IPS-11a (cell line): ENCODE data around the gene TAF6L.
A peak's percentile ranks its signal among the peaks of the same experiment; 100 is the strongest.
"Not testable (repeated sequence)": the region's sequence is repeated elsewhere in the genome, so short reads cannot be mapped to it uniquely, and the experiment has no call there.

Source experiments
- H3K4me3 ChIP-seq: one replicate; pipeline ENCODE4 v1.5.1; 2013; ENCODE audit warnings: low read depth, low read length, control low read depth

The TAF6L gene

DNA sequence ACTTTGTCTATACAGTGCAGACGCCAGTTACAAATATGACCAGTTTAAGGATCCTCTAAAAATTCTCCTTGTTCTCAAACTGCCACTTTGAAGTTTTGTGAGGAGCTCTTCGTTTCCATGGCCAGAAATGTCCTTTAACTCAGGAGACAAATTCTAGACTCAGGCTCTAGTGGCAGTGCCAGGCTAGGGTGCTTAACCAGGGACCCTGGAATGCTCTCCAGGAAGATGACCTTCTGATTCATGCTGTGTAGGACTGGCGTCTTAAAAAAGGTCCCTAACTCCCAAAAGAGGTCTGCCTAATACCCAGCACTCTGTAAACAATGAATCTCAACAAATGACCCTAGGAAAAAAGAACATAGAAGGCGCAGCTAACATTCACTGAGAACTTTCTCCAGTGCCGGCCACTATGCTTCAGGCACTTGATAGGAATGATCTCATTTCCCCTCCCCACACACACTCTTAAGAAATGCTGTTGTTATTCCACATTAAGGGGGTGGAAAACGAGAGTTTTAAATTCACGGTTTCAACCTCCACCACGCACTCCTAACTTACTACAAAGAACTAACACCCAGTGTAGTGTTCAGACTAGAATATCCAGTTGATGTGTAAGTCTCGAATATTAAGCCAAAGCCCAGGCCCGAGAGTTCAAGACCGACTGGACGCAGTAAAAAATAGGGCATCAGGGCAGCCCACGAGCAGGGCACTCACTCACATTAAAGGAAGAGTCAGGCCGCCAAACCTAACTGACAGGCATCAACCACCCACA is 33.3 kb downstream of the TAF6L start:
- peak overlapping the region; percentile 69 for H3K4me3 ChIP-seq

DNA sequence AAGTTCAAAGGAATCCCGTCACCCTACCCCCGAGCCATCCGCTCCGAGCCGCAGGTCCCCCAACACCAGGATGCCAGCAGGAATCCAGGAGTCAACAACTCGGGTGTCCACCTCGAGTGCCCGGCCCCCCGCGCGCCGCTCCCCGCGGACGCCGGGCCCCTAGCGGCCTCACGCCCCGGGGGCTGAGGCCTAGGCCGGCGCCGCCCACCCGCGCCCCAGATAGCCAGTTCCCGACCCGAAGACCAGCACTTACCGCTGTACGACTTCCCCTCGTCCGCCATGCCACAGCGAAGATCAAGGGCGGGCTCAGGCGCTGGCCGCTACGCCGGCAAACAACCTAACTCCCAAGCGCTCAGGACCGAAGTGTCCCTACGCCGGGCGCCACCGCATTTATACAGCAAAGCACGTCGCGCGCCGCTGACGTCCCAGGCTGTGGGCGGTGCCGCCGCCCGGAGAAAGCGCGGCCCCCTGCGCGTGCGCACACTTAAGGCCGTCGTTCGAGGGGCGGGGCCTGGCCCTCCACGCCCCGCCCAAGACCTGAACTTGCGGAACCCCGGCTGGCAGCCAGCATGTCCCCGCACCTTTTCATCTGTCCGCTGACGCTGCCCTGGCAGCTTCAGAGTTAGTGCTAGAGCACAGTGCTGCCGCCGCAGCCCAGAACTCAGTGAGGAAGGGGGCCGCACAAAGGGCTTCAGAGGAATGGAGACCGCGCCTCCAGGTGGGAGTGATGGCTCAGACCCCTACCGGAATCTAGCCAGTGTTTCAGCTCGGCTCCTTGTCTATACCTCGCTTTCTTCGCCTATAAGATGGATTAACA is 34.1 kb downstream of the TAF6L start, which contains the start of gene NXF1:
TSS of gene NXF1 (minus strand) at position 365 of the 817 bp plus-strand sequence. CDS start at position 281, 84 bp downstream.
- peak within 1 kb of the TSS; percentile 69 for H3K4me3 ChIP-seq

DNA sequence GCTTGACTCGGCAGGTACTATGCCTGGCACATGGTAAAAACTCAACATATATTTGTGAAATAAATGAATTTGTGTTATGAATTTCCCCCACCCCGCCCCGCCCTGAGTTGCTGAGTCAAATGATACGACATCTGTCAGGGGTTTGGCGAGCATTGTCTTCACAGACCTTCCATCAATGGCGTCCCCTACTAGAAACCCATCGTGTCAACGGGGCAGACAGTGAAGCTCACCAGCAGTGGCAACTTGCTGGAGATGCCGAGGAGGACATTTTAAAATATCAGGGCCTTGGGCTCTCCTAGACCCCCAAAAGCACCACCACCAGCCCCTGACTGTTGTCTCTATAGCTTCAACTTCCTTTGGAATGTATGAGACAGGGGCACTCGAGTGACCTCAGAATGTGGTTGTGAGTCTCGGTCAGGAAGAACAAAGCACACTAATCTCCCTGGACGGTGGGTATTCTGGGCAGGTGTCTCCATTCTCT is 34.8 kb downstream of the TAF6L start:
- H3K4me3 ChIP-seq = peak overlapping the region; percentile 69

DNA sequence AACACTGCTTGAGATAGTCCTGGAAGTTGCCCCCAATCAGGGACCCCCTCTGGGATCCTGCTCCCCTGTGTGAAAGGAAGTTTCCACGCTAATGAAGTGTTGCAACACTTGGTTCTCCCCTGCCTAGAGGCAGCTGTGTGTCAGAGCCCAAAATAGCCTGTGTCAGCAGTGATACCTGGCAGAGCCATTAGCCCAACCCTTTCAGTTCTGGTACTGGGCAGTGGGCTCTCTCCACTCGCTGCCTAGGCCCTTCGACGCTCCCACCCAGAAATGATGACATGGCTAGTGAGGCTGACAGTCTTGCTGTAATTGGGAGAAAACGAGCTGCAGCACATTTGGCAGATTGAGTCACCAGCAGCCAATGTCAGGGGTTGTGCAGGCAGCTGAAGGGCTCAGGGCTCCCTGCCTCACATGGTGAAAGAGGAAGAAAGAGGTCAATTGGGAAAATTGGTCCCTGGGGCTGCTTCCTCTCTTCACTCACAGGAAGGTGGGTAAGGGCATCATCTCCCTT is 35.5 kb downstream of the TAF6L start:
- no peak overlapping the region for H3K4me3 ChIP-seq

DNA sequence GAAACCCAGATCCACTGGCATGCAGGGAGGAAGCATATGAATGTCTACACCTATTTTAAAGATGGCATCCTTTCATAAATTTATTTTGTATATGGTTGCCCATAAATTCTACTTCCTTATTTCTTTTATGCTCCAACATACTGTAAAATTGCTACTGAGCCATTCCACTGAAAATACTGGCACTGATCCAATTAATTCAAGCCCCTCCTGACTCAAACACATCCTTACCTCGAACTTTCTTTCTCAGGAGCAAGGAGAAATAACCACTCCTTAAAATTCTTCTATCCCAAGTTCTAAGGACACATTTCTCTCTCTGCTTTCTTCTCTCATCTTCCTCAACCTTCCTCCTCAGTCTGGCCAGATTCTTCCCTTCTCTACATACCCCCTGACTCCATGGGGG is 39.6 kb downstream of the TAF6L start:
- no peak overlapping the region for H3K4me3 ChIP-seq

DNA sequence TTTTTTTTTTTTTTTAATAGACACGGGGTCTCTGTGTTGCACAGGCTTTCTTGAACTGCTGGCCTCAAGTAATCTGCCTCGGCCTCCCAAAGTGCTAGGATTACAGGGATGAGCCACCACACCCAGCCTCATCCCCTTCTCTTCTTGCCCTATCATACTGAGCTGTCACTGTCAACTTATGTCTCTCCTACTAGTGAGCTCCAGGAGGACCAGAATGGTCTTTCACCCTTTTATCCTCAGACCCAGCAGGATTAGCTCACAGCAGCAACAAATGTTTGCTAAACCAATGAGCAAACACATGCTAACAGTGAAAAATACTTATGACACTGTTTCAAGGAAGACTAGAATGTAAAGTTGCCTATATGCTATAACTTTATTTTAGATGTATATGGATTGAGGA is 40.5 kb downstream of the TAF6L start:
- H3K4me3 ChIP-seq = no peak overlapping the region

DNA sequence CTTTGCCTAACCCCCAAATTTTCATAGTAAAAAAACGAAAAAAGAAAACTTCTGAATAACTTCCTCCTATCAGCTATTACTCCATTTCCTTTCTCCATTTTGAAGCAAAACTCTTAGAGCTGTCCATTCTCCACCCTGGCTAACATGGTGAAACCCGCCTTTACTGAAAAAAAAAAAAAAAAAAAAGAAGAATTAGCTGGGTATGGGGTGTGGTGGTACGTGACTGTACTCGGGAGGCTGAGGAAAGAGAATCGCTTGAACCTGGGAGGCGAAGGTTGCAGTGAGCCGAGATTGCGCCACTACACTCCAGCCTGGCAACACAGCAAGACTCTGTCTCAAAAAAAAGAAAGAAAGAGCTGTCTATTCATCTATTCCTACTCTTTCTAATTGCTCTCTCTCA is 45.4 kb downstream of the TAF6L start:
- no peak overlapping the region for H3K4me3 ChIP-seq

DNA sequence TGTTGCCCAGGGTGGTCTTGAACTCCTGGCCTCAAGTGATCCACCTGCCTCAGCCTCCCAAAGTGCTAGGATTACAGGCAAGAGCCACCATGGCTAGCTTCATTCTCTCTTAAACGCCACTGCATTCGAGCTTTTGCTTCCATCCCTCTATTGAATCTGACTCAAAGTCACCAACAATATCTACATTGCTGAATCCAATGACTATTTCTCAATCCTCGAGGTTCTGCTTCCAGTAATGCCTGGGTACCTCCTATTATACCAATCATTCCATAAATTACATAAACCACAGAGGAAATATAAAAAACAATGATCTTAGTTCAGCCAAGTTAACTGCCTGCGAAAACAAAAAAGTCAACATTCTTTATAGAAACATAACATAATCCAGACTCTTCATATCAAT is 45.9 kb downstream of the TAF6L start:
- H3K4me3 ChIP-seq = no peak overlapping the region

DNA sequence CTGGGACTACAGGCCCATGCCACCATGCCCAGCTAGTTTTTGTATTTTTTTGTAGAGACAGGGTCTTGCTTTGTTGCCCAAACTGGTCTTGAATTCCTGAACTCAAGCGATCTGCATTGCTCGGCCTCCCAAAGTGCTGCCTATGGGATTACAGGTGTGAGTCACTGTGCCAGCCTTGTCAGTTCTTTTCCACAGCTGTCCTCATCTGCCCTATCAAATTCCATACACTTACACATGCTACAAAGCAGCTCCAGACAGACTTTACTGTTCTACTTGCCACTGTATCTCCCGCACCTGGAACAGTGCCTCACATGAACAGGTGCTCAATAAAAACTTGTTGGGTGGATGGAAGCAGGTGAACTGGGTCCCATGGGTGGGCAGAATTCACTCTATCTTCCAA is 52.5 kb downstream of the TAF6L start:
- H3K4me3 ChIP-seq = no peak overlapping the region

DNA sequence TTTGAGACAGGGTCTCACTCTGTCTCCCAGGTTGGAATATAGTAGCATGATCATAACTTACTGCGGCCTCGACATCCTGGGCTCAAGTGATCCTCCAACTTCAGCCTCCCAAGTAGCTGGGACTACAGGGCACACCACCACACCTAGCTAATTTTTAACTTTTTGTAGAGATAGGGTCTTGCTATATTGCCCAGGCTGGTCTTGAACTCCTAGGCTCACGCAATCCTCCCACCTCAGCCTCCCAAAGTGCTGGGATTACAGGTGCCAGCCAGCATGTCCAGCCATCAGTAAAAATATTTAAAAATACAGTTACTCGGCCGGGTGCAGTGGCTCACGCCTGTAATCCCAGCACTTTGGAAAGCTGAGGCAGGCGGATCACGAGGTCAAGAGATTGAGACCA is 56.9 kb downstream of the TAF6L start:
- H3K4me3 ChIP-seq = not testable (repeated sequence)

DNA sequence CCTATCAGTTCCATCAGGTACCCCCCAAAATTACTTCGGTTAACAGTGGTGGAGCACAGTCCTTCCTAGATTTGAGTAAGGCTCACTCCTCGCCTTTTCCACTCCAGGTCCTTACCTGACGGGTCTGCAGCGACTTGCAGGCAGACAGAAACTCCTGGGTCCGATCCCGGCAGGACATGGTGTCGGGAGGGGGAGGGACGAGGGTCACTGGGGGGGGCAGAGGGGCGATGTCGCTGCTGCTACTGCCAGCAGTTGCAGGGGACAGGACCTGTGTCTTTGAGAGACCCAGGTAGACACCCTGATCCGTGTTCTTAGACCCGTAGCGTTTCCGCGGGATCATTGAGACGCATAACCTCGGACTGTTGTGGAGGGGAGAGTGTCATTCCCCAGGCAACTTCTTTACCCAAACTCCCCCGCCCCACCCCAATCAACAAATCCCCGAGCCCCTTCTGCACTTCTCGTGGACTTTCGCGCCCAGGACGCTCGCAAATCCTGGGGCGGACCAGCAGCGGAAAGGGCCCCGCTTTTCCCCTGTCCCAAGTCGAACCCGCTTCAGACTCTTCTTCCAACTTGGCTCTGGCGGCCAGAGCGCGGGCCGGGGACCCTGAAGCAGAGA is 59.8 kb downstream of the TAF6L start:
- peak overlapping the region; percentile 77 for H3K4me3 ChIP-seq

DNA sequence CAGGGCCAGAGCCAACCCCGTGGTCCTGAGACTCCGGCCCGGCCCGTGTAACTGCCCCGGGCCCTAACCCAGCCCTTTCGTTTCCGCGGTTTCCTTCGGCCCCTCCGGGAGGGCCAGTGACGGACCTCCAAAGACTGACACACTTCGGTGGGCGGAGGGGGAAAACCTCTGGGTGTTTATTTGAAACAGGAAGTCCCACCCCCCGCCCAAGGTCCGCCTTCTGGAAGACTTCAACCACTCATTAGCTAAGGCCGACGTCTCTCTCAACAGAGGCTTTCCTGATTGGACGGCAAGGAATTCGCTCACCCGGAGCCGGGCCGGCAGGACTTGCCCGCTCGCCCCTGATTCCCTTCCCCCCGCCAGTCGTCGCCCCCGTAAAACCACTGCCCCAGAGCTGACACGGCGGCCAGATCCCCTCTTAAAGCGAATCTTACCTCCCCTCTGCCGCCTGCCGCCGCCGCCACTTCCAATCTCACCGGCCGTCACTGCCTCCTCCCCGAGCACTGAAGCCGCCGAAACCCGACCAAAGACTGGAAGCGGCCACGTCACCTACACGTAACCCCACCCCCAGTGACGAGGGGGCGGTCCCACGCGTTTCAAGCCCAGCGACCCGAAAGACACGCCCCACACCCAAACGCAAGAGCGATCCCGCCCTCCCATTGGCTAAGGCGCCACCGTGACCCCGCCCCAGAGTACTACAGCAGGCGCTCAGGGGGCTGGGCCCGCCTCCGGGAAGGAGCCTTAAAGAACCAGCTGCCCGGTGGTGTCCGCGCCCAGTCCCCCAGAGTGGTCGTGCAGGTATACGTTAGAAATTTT is 60.5 kb downstream of the TAF6L start, which contains the start of gene STX5:
TSS of gene STX5 (minus strand) at position 532 of the 816 bp plus-strand sequence. CDS start 808 bp downstream, outside the sequence.
- peak within 1 kb of the TSS; percentile 77 for H3K4me3 ChIP-seq

DNA sequence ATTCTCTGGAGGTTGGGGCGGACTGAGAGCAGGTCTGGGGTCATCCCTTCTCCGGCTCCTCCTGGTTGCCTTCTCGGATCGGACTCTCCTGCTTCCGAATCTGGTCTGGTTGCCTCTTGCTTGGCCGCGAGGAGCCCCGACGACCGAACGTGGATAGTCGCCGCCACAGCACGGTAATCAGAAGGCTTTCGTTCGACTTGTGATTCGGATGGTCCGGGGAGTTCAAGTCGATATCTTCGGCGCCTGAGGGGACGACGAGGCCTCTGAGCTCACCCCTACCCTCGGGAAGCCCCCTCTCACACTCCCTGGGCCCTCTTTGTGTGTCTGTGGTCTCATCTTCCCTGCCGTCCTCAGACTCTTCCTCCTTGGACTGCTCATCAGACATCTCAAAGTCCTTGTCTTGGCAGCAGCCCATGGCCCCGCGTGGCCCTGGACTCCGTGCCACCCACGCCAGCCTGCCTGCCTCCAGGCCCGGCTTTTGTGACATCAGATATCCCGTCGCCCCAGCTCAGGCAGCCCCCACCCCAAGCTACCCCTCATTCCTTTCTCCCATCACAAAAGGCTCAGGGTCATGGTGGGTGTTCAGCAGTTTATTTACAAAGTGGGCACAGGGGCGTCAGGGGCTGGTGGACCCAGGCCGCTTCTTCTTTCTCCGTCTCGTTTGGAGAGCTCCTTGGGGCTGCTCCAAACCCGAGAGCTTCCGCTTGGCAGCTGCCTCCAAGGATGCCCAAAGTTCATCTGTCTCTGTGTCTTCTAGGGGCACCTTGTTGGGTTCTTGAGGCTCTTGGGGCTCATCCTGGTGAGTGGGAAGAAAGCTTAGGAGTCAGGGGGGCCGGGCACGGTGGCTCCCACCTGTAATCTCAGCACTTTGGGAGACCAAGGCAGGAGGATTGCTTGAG is 61.4 kb downstream of the TAF6L start, which contains the start of gene TEX54:
TSS of gene TEX54 (minus strand) at position 506 of the 899 bp plus-strand sequence.
- H3K4me3 ChIP-seq = peak within 1 kb of the TSS; percentile 77

DNA sequence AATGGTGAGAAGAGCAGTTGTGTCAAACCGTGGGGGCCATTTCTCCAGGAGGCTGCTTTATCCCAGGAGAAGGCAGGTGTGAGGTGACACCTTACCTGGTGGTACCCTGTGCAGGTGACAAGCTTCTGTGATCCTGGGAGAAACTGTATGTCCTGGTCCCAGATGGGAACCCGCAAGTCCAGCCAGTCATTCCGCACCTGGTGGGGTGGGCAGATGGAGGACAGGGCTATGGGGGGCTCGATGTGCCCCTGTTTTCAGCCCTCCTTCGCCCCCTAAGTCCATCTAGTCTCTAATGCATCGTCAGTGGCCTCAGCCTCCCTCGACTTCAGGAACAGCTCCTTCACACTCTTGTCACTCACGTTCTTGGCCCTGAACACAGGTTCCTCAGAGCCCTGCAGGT is 64.1 kb downstream of the TAF6L start:
- H3K4me3 ChIP-seq = no peak overlapping the region
